Spleen (tissue), 11 donors: ENCODE data around the gene ME3. TPM values are rescaled to one million over a fixed set of nuclear protein-coding genes. Genes with fewer than 3 reads are reported as not detected.

ENCODE experiments used
- DNase-seq: peaks from one replicate; pipeline ENCODE4 v3.0.0-alpha.2; 2020
- H3K27ac ChIP-seq, 8 donors: fragments of 200-600 bp; sonication (generic) in 7 of 8; 1 replicate in 4 of 8; 2 replicates in 4 of 8; pipeline versions ENCODE4 v1.5.0 to v1.8.0; 2016 to 2021; ENCODE audit warnings: inconsistent platforms in 4 of 8, mild to moderate bottlenecking in 4 of 8, moderate library complexity in 1 of 8
- H3K27me3 ChIP-seq, 7 donors: fragments of 200-600 bp; sonication (generic) in 6 of 7; replicated peaks in 1 of 7; 1 replicate in 4 of 7; 2 replicates in 3 of 7; pipeline versions ENCODE4 v1.5.0 to v1.8.0; 2016 to 2021; ENCODE audit warnings: inconsistent platforms in 3 of 7, mild to moderate bottlenecking in 1 of 7
- H3K36me3 ChIP-seq, 6 donors: fragments of 200-600 bp; sonication (generic) in 5 of 6; 1 replicate in 4 of 6; 2 replicates in 2 of 6; pipeline versions ENCODE4 v1.5.0 to v1.8.0; 2016 to 2021; ENCODE audit warnings: inconsistent platforms in 2 of 6
- H3K4me1 ChIP-seq, 6 donors: fragments of 200-600 bp; sonication (generic) in 5 of 6; 1 replicate in 3 of 6; 2 replicates in 3 of 6; pipeline versions ENCODE4 v1.5.0 to v1.8.0; 2016 to 2021; ENCODE audit warnings: inconsistent platforms in 3 of 6
- H3K4me3 ChIP-seq, 8 donors: fragments of 200-600 bp; sonication (generic) in 7 of 8; 1 replicate in 4 of 8; 2 replicates in 4 of 8; pipeline versions ENCODE4 v1.5.0 to v1.8.0; 2016 to 2021; ENCODE audit warnings: inconsistent platforms in 4 of 8, mild to moderate bottlenecking in 4 of 8, moderate library complexity in 2 of 8
- H3K9me3 ChIP-seq, 8 donors: fragments of 200-600 bp; sonication (generic) in 7 of 8; 1 replicate in 4 of 8; 2 replicates in 4 of 8; pipeline versions ENCODE4 v1.5.0 to v1.8.0; 2016 to 2021; ENCODE audit warnings: inconsistent platforms in 4 of 8
- POLR2A ChIP-seq, 3 donors: fragments of 450-650 bp; IDR thresholded peaks; one replicate each; pipeline ENCODE4 v1.5.1; 2017; ENCODE audit warnings: antibody characterized with exemption in 3 of 3, mild to moderate bottlenecking in 1 of 3
- POLR2AphosphoS5 ChIP-seq, 3 donors: sonication (generic); formaldehyde crosslinking; IDR thresholded peaks; one replicate each; pipeline ENCODE4 v1.5.1; 2017; ENCODE audit warnings: antibody characterized with exemption in 3 of 3
- WGBS, 5 donors: extraction: QIAGEN DNeasy Blood & Tissue Kit in 3 of 5; methylation state at CpG; one replicate each; pipeline versions ENCODE4 v1.1.5 to v1.1.7; 2013 to 2018; 5-methylcytosine and 5-hydroxymethylcytosine counted together
- intact Hi-C: fragments of 100-400 bp; cut with DNase I; formaldehyde crosslinking; loops from one replicate; pipeline ENCODE4 v1.15.0; 2023; ENCODE audit warnings: low total_unique reads
- polyA plus RNA-seq, 3 donors: library from polyadenylated mRNA; stranded (reverse); fragments of 200-250 nt; gene quantifications; one replicate each; pipeline ENCODE4 v1.2.1, GENCODE V29; 2013
- total RNA-seq, 7 donors: library from RNA; depleted of rRNA in 3 of 7; stranded (reverse); fragments of >200 nt in 3 of 7; fragmentation: NEBNext Ultra II Directional in 4 of 7; extraction: Animal tissue kit (Norgen Biotek cat#: 25700) in 4 of 7; gene quantifications; one replicate each; pipeline versions ENCODE4 v1.1.0 to v1.2.1, GENCODE V29; 2016 to 2021
- TF ChIP-seq, protein P1 (sequence below), 11 experiments: fragments of 200-600 bp in 7 of 11; fragments of 450-650 bp in 4 of 11; sonication (generic) in 4 of 11; IDR thresholded peaks in 8 of 11; conservative IDR thresholded peaks in 3 of 11; 1 replicate in 7 of 11; 2 replicates in 4 of 11; pipeline versions ENCODE4 v1.4.0 to v1.8.0; 2016 to 2021; ENCODE audit warnings: antibody characterized with exemption in 11 of 11, inconsistent platforms in 4 of 11, mild to moderate bottlenecking in 1 of 11
- donor health status: healthy with polysubstance abuse.
- donor health status: DM: no; HTN: no; CAD: no; lungs with moderate emphysema.
- donor health status: DM: no; HTN: no; CAD: no.
- donor health status: Bipolar disorder and iron deficiency.
- donor health status: healthy.
- donor health status: DM: no; HTN: no; CAD: no.
- donor health status: DM: yes; HTN: yes; CAD: no.

ME3 gene
- total and polyA plus RNA-seq, 10 donors = 6.4 to 25.9 (median 18.3) TPM

DNA sequence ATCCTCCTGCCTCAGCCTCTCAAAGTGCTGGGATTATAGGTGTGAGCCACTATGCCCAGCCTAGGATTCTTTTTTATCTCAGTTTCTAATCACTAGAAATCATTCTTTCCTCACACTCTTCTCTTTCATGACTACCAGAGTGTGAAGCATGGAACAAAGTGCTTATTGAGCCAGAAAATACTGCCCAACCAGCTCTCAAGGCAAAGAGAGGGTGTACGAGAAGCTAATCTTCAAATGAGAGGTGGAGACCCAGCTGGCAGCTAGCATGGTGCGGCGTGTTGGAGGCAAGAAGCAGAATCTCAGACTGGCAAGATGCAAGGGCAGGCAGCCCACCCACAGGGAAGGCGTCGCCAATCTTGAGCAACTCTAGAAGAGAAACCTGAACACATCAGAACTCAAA is 41.1 kb upstream of the ME3 start:
- no peaks in the 10 kb centered on the region for H3K27me3 ChIP-seq
- H3K4me1 ChIP-seq = no peaks in the 10 kb centered on the region
- intact Hi-C loops = no loop called here
- WGBS, 5 donors = 83 to 93% (median 92%) methylated on average over 5 of the region's 5 CpGs
- H3K4me3 ChIP-seq = no peak overlapping the region
- H3K36me3 ChIP-seq = no peaks in the 10 kb centered on the region
- no peak overlapping the region for H3K27ac ChIP-seq
- peaks cover 0 to 4% (median 0%) of the 10 kb centered on the region in 8 donors for H3K9me3 ChIP-seq
- TF ChIP-seq, protein P1, sequence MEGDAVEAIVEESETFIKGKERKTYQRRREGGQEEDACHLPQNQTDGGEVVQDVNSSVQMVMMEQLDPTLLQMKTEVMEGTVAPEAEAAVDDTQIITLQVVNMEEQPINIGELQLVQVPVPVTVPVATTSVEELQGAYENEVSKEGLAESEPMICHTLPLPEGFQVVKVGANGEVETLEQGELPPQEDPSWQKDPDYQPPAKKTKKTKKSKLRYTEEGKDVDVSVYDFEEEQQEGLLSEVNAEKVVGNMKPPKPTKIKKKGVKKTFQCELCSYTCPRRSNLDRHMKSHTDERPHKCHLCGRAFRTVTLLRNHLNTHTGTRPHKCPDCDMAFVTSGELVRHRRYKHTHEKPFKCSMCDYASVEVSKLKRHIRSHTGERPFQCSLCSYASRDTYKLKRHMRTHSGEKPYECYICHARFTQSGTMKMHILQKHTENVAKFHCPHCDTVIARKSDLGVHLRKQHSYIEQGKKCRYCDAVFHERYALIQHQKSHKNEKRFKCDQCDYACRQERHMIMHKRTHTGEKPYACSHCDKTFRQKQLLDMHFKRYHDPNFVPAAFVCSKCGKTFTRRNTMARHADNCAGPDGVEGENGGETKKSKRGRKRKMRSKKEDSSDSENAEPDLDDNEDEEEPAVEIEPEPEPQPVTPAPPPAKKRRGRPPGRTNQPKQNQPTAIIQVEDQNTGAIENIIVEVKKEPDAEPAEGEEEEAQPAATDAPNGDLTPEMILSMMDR (IDR thresholded peaks at IDR 0.05 in 8 of 11, conservative IDR thresholded peaks at IDR 0.05 in 3 of 11) = no peak
- TF ChIP-seq POLR2A (IDR thresholded peaks at IDR 0.05) (no peak), POLR2AphosphoS5 (IDR thresholded peaks at IDR 0.05) (no peak)
- DNase-seq = no peak

DNA sequence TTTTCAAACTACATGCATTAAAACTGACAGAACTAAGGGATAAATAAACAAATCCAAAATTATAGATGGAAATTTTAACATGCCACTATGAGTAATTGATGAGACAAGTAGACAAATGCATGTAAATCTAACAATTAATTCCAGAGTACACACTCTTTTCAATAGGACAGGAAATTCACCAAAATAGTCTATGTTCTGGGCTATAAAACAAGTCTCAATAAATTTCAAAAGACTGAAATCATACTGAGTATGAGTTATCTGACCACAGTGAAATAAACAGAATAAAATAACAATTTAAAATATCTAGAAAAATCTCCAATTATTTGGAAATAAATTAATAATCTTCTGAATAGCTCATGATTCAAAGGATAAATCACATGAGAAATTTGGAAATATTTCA is 38.5 kb upstream of the ME3 start:
- intact Hi-C loops = no loop called here

DNA sequence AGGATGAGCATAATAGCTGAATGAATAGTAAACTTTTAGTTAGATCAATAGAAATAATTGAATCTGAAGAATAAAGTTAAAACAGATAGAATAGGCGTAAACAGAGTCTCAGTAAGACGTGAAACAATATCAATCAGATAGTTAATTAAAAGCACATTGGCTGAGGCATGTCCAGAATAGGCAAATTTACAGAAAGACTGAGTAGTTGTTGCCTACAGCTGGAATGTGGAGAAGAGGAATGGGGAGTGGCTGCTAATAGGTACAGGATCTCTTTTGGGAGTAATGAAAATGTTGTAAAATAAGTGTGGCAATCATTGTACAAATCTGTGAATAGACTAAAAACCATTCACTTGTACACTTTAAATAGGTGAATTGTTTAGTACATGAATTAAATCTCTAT is 36.3 kb upstream of the ME3 start:
- Histone ChIP-seq H3K9me3 (peaks cover 0 to 4% (median 0%) of the 10 kb centered on the region in 8 donors), H3K4me3 (no peak overlapping the region), H3K36me3 (no peaks in the 10 kb centered on the region), H3K27me3 (no peaks in the 10 kb centered on the region), H3K4me1 (no peaks in the 10 kb centered on the region), H3K27ac (no peak overlapping the region)
- intact Hi-C loops = no loop called here
- TF ChIP-seq POLR2AphosphoS5 (IDR thresholded peaks at IDR 0.05) (no peak), POLR2A (IDR thresholded peaks at IDR 0.05) (no peak)
- TF ChIP-seq, protein P1 (IDR thresholded peaks at IDR 0.05 in 8 of 11, conservative IDR thresholded peaks at IDR 0.05 in 3 of 11) = no peak
- 83 to 98% (median 89%) methylated on average over 2 of the region's 2 CpGs for WGBS, 5 donors
- DNase-seq = no peak

More for the DNA sequence above, 38.5 kb upstream of the ME3 start:
- peaks cover 0 to 4% (median 0%) of the 10 kb centered on the region in 8 donors for H3K9me3 ChIP-seq
- TF ChIP-seq, protein P1 (IDR thresholded peaks at IDR 0.05 in 8 of 11, conservative IDR thresholded peaks at IDR 0.05 in 3 of 11) = no peak
- TF ChIP-seq POLR2AphosphoS5 (IDR thresholded peaks at IDR 0.05) (no peak), POLR2A (IDR thresholded peaks at IDR 0.05) (no peak)
- H3K4me1 ChIP-seq = no peaks in the 10 kb centered on the region
- DNase-seq = no peak
- H3K27ac ChIP-seq = no peak overlapping the region
- H3K36me3 ChIP-seq = no peaks in the 10 kb centered on the region
- H3K4me3 ChIP-seq = no peak overlapping the region
- no peaks in the 10 kb centered on the region for H3K27me3 ChIP-seq

DNA sequence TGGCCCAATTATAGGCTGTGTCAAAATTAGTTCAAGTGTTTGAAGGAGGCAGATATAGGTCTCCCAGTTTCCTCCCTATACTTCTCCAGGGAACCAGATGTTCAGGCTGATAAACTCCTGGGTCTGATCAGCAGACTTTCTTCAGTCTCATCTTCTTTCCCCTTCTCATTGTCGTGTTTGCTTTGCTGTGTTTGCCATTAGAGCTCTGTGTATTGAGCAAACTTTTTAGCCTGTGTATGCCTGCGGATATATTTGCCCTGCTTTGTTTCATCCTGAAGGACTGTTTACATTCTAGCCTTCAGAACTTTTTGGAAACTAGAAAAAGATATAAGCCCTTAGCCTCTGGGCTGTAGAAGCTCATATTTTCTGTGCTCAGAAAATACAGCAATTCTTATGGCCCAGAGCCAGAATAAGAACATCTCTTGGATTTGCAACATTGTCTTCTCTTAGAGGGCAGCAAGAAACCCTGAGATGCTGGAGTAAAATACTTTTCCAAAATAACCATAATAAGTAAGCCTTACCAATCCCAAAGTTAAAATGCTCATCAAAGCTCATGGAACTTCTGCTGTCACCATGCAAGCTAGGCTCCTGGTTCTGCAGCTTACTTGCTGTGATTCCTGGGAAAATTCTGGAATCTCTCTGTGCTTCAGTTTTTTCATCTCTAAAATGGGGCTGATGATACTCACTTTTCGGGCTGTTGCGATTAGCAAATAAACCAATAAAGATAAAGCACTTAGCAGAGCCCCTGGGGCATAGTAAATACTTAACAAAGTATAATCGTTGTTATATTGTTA is 34.1 kb upstream of the ME3 start:
- no peak for DNase-seq
- WGBS, 5 donors = 79 to 90% (median 82%) methylated on average over 5 of the region's 5 CpGs
- Histone ChIP-seq H3K36me3 (no peaks in the 10 kb centered on the region), H3K27me3 (no peaks in the 10 kb centered on the region), H3K27ac (no peak overlapping the region), H3K4me1 (no peaks in the 10 kb centered on the region), H3K4me3 (no peak overlapping the region), H3K9me3 (peaks cover 0 to 4% (median 0%) of the 10 kb centered on the region in 8 donors)
- TF ChIP-seq, protein P1 (IDR thresholded peaks at IDR 0.05 in 8 of 11, conservative IDR thresholded peaks at IDR 0.05 in 3 of 11) = no peak
- TF ChIP-seq POLR2A (IDR thresholded peaks at IDR 0.05) = no peak
- no peak for TF ChIP-seq POLR2AphosphoS5 (IDR thresholded peaks at IDR 0.05)
- intact Hi-C loops = no loop called here
